ENCODE measurements around the gene BCL2L13.

DNA sequence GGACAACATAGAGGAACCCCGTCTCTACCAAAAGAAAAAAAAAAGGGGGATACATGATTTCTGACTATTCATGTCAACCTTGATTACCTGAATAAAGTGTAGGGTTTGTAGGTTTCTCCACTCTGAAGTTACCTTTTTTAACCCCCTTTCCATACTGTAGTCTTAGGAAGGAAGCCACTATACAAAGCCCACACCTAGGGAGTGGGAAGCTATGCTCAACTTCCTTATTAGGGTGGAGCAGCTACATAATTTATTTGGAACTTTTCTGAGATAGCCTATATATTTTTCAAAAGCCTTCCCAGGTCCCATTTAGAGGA is 9.4 kb upstream of the BCL2L13 start:
- TF ChIP-seq, protein P1, sequence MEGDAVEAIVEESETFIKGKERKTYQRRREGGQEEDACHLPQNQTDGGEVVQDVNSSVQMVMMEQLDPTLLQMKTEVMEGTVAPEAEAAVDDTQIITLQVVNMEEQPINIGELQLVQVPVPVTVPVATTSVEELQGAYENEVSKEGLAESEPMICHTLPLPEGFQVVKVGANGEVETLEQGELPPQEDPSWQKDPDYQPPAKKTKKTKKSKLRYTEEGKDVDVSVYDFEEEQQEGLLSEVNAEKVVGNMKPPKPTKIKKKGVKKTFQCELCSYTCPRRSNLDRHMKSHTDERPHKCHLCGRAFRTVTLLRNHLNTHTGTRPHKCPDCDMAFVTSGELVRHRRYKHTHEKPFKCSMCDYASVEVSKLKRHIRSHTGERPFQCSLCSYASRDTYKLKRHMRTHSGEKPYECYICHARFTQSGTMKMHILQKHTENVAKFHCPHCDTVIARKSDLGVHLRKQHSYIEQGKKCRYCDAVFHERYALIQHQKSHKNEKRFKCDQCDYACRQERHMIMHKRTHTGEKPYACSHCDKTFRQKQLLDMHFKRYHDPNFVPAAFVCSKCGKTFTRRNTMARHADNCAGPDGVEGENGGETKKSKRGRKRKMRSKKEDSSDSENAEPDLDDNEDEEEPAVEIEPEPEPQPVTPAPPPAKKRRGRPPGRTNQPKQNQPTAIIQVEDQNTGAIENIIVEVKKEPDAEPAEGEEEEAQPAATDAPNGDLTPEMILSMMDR (IDR thresholded peaks at IDR 0.05; ENCODE audit: insufficient read depth, low read depth, low read length) = no peak
- no peak for TF ChIP-seq EZH2 (IDR thresholded peaks at IDR 0.05; ENCODE audit: insufficient read depth, low read length)
